GM19463 (cell line): ENCODE data around the gene MEI4.
"Not testable (repeated sequence)": the region's sequence is repeated elsewhere in the genome, so short reads cannot be mapped to it uniquely, and the experiment has no call there.

ENCODE experiments used
- ATAC-seq: cut with Tn5 transposase; IDR thresholded peaks from one replicate; pipeline ENCODE4 v1.9.1; 2021; ENCODE audit warnings: mild to moderate bottlenecking, moderate library complexity; ENCODE audit not compliant: unreplicated experiment

Gene MEI4, protein sequence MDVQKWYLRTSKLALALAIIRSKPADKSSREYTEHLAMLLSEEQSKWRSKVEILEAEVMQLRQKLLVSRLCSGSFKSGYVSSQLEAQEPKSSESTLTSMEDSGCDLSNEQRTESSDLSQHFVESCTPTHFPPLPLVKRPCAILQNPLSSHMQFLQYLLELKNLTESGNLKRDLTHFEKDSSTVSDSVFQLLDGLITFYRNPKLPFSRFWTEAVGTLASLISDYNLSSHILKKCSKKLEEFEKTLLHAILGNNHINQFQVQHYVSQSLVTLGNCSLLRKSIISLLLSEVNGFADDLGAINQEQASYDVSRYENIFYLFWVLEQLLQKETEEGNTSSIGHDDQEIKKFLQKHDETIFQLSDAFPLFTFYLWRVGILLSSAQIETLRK

DNA sequence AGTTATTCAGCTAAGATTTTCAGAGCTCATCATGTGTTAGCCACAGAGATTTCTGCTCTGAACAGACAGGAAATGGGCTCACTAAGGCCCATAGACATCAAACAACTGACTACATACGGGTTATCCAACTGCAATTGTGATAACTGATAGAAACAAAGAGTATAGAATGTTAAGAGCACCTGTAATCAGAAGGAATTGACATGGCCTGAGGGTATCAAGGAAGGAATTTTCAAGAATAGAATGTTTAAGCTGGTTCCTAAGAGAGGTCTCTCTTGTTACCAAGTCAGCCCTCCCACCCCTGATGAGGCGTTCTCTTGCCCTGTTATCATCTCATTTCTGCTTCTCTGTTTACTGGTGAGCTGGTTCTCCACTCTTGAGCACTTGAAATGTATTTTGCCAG is at the start of gene MEI4:
TSS of gene MEI4 (plus strand) at position 301 of the 400 bp plus-strand sequence. CDS start 37,633 bp downstream, outside the sequence.
- ATAC-seq: no peak

GRCh38 chr6:77604476-77604875 is 48.4 kb upstream of the MEI4 start:
- ATAC-seq: no peak

DNA sequence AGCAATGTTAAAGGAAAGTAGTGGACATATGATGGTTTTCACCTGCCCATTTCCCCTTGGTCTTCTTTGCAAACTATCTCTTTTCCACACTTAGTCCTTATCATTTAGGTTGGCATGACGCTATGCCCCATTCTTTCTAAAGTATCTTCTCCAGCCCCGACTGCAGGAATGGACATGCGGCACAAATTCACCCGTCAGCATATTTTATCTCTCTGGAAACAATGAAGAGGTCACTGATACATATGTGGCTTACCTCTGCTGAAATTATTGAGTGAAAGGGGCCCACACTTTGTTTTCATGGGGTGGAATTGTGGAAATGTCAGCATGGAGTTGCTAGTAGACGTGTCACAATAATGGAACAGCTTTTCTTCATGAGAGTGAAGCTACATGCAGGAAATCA is 45.8 kb upstream of the MEI4 start:
- ATAC-seq: no peak

DNA sequence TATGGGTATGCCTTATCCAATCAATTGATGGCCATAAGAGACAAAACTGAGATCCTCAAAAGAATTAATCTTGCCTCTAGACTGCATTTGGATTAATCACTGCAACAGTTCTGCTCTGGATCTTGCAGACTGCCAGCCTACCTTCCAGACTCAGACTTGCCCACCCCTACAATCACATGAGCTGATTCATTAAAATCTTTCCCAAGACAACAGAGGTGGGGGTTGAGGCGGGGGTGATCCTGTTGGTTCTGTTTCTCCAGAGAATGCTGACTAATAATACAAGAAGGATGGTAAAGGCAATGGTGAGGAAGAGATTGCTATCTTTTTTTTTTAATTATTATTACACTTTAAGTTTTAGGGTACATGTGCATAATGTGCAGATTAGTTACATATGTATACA is 43.7 kb upstream of the MEI4 start:
- ATAC-seq: no peak

DNA sequence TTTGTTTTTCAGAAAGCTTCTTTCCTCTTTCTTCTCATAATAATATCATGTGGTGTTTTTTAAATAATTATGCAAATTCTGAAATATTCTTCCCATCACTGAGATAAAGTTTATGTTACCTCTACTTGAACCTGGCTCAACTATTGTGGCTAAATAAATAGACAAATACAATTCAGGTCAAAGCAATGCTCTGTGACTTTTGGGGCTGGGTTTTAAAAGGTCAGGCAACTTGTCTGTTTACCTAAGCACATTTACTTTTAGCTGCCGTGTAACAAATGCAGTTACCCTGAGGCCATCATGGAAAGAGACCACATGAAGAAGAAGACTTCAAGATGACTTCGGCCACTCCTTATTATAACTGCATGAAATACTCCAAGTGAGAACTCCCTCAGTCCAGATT is 33.7 kb upstream of the MEI4 start:
- ATAC-seq: no peak

- ATAC-seq: peak; percentile 58
Measured at GRCh38 chr6:77620278-77620882, 32.5 kb upstream of the MEI4 start.

DNA sequence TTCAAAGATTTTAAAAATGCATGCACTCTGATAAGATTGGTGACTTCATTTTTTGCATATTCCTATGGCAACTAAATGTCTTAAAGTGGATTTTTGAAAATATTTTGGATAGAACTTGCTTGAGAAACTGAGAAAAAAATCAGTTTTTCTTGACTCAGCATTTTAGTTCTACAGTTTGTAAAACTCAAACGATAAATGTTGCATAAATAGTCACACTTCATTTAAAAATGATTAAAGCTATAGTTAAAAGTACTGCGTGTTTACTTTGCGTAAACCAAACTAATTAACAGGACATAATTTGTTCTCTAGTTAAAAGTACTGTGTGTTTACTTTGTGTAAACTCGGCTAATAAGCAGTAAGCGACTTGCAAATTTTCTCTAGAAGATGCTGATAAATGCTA is 28.3 kb upstream of the MEI4 start:
- no peak for ATAC-seq

DNA sequence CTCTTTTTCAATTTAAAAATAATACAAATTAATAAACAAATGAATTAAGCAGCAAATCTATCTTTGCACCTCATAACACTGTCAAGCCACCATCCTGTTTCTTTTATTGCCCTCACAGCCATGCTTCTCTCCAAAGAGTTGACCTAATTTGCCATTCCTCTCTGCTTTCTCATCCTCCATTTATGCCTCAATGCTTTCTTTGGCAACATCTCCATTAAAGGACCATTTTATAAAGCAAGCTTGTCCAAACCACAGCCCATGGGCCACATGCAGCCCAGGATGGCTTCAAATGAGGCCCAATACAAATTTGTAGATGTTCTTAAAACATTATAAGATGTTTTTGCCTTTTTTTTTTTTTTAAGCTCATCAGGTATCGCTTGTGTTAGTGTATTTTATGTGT is 26.4 kb upstream of the MEI4 start:
- ATAC-seq: no peak

- ATAC-seq: no peak
Measured at GRCh38 chr6:77630014-77630413, 22.8 kb upstream of the MEI4 start.

DNA sequence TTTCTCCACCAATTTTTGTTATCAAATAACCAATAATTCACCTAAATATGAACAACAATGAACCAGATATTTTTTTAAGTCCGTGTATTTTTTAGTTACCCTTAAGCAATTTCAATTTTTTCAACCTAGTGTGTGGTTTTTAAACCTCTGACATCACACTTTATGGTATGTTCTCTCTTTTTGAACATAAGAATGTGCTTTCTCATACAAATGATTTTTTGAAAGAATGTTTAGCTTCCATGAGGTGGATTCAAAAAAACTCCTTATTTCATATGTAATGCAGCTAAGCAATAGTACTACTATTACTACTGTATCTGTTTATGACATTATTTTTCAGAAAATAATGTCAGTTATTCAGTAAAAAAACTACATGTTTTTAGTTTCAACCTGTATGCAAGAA is 19.4 kb upstream of the MEI4 start:
- no peak for ATAC-seq

DNA sequence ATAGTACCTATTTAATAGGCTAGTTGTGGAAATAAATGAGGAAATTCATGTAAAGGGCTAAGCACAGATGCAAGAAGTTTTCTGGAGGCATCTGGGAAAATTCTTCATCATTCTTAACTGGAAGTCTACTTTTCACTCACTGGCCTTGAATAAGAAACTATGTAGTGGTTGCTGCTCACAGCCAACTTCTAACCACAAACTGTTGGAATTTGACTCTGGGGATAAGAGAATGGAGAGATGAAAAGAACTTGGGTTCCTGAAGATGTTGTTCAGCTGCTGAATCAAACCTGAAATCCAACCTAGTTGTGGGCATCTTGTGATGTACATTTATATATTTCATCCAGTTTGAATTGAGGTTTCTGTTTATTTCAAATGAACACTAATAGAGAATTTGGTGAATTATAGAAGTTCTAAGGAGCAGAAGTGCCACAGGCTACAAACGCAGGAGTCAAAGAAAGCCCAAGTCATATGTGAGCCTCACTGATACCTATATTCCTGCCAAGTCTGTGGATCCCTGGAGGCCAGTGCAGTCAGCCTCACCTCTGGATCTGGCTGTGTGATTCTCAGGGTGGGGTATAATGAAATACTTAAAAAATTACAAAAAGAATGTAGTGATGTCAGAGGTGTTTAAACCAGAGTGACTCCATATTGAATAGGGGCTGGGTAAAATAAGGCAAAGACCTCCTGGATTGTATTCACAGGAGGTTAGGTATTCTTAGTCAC is 18.7 kb upstream of the MEI4 start:
- ATAC-seq: no peak

- ATAC-seq: no peak
Measured at GRCh38 chr6:77638129-77638830, 14.6 kb upstream of the MEI4 start.

GRCh38 chr6:77644102-77644705 is 8.6 kb upstream of the MEI4 start:
- ATAC-seq: no peak

- ATAC-seq: peak; percentile 75
Measured at GRCh38 chr6:77650098-77650663, 2.7 kb upstream of the MEI4 start.

DNA sequence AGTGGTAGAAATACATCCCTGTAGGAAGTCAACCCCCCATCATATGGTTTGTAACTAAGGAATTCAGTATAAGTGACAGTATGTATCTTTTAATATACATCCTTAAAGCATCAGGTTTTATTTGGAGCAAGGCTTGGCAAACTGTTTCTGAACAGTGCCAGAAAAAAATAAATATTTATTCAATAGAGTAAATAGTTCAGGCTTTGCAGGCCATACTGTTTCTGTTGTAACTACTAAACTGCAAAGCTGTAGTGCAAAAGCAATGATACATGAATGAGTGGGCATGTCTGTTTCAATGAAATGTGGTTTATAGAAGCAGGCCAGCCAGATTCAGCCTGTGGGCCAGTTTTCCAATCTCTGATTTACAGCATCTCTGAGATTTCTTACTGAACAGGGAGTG is 977 bp downstream of the MEI4 start:
- ATAC-seq: no peak

DNA sequence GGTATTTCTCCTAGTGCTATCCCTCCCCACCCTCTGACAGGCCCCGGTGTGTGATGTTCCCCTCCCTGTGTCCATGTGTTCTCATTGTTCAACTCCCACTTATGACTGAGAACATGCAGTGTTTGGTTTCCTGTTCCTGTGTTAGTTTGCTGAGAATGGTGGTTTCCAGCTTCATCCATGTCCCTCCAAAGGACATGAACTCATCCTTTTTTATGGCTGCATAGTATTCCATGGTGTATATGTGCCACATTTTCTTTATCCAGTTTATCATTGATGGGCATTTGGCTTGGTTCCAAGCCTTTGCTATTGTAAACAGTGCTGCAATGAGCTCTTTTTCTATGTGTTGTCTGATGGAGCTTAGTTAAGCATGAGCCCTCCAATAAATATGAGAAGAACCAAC is 2.2 kb downstream of the MEI4 start:
- ATAC-seq: not testable (repeated sequence)

- ATAC-seq: no peak
Measured at GRCh38 chr6:77656999-77657764, 4.3 kb downstream of the MEI4 start.

- ATAC-seq: no peak
Measured at GRCh38 chr6:77666340-77666739, 13.5 kb downstream of the MEI4 start.

GRCh38 chr6:77666846-77667245 is 14.0 kb downstream of the MEI4 start:
- ATAC-seq: no peak

DNA sequence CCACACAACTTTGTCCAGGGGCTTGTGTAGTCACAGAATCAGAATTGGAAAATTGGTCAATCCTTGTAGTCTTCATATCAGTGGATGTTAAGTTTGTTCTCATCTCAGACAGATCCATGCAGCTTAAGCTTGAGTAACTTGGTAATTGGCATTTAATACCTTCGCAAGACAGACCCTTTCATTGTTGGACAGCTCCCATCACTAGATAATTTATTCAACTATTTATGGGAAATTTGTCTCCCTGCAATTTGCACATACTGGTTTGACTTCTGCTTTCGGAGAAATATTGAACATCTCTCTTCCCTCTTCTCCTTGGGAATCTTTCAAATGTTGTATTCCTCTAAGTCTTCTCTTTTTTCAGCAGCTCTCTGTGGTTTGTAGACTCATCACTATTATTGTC is 17.1 kb downstream of the MEI4 start:
- ATAC-seq: no peak
